Measurements from ENCODE around the gene LCT. TPM values are rescaled to one million over a fixed set of nuclear protein-coding genes. Genes with fewer than 3 reads are reported as not detected.

The LCT gene
- total and polyA plus RNA-seq, 2 of the 13 experiments (the other 11 are each of a cell fraction or from before 2014, with no cell fraction given), result not detected

DNA sequence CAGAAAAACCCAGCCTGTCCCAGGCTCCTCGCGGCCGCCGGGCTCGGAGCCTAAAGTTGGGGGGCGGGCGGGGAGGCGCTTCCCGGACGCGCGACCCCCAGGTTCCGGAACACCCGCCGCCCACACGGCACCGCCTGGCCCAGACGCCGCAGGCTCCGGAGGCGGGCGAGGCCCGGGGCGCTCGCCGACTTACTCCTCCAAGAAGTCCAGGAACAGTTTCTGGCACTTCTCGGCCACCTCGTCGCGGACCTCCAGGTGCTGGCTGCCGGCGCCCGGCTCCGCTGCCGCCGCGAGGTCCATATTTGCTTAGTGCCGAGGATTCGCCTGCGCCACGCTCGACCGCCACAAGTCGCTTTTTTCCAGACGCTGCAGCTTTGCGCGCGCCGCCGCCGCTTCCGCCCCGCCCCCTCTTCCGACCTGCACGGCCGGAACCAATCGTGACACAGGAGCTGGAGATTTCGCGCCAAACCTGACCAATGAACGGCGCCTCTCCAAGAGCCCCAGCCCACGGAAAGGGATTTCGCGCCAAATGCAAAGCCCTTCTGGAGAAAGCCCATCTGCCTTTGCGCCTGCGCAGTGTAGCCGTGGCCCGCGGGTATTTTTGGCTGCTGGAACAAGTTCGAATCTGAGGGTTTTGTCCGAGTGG lies 39.2 kb upstream of the LCT start, which contains the start of gene MCM6 (continued):
- TF ChIP-seq SNRNP70 (IDR thresholded peaks at IDR 0.05; ENCODE audit: low read depth, low read length) (no peak), ZNF362 (CRISPR knock-in tag; IDR thresholded peaks at IDR 0.05; ENCODE audit: borderline replicate concordance) (peak; percentile 32; the same call in 1 of the 2 replicates), ZNF589 (CRISPR knock-in tag; conservative IDR thresholded peaks at IDR 0.05) (peak; percentile 57; the same call in 1 of the 2 replicates), ATF3 (CRISPR knock-in tag; IDR thresholded peaks at IDR 0.05) (0 out of 2 replicates have a peak, but pooled peaks have one; percentile 19), TFDP1 (CRISPR knock-in tag; IDR thresholded peaks at IDR 0.05; ENCODE audit: borderline replicate concordance) (peak; percentile 92), ELF1 (CRISPR knock-in tag; IDR thresholded peaks at IDR 0.05) (peak; percentile 69), ZNF207 (IDR thresholded peaks at IDR 0.05; ENCODE audit: borderline replicate concordance) (no peak), ZNF354B (CRISPR knock-in tag; IDR thresholded peaks at IDR 0.05) (0 out of 2 replicates have a peak, but pooled peaks have one; percentile 74), HNRNPH1 (optimal IDR thresholded peaks at IDR 0.05; ENCODE audit: low read depth, low read length) (no peak), JUN (CRISPR knock-in tag; IDR thresholded peaks at IDR 0.05) (no peak; the same call in 1 of the 2 replicates), BORCS8-MEF2B (CRISPR knock-in tag; IDR thresholded peaks at IDR 0.05) (peak; percentile 90), PHF5A (CRISPR knock-in tag; IDR thresholded peaks at IDR 0.05; ENCODE audit: low read depth, unreplicated experiment) (no peak), ZMYM4 (CRISPR knock-in tag; IDR thresholded peaks at IDR 0.05) (peak; percentile 70; the same call in 1 of the 2 replicates), ZNF746 (CRISPR knock-in tag; IDR thresholded peaks at IDR 0.05) (no peak), STAT6 (CRISPR knock-in tag; IDR thresholded peaks at IDR 0.05; ENCODE audit: borderline replicate concordance) (no peak), ZMYM3 (CRISPR knock-in tag; IDR thresholded peaks at IDR 0.05) (no peak), ZBTB49 (CRISPR knock-in tag; IDR thresholded peaks at IDR 0.05; ENCODE audit: borderline replicate concordance) (no peak), RAD21 (CRISPR knock-in tag; IDR thresholded peaks at IDR 0.05) (no peak)
- TF ChIP-seq, protein P1, sequence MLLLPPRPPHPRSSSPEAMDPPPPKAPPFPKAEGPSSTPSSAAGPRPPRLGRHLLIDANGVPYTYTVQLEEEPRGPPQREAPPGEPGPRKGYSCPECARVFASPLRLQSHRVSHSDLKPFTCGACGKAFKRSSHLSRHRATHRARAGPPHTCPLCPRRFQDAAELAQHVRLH (CRISPR knock-in tag; IDR thresholded peaks at IDR 0.05; ENCODE audit: borderline replicate concordance, low read depth), result no peak
- TF ChIP-seq, protein P2, sequence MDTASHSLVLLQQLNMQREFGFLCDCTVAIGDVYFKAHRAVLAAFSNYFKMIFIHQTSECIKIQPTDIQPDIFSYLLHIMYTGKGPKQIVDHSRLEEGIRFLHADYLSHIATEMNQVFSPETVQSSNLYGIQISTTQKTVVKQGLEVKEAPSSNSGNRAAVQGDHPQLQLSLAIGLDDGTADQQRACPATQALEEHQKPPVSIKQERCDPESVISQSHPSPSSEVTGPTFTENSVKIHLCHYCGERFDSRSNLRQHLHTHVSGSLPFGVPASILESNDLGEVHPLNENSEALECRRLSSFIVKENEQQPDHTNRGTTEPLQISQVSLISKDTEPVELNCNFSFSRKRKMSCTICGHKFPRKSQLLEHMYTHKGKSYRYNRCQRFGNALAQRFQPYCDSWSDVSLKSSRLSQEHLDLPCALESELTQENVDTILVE (CRISPR knock-in tag; IDR thresholded peaks at IDR 0.05), result no peak

All from HepG2 (cell line).